Fibroblast of lung (primary cell): ENCODE data around the gene SLC4A5.

ENCODE experiments used
- EZH2 ChIP-seq: IDR thresholded peaks from 2 replicates; pipeline ENCODE4 v1.5.1; 2012; ENCODE audit warnings: low read length, control low read depth, mild to moderate bottlenecking; ENCODE audit errors: missing control alignments
- TF ChIP-seq, protein P1 (sequence below), 2 donors: IDR thresholded peaks in 1 of 2; conservative IDR thresholded peaks in 1 of 2; 1 replicate in 1 of 2; 2 replicates in 1 of 2; pipeline ENCODE4 v1.5.1; 2011 to 2012; ENCODE audit warnings: low read length in 2 of 2, control low read depth in 1 of 2, inconsistent platforms in 1 of 2, low read depth in 1 of 2, mild to moderate bottlenecking in 1 of 2

DNA sequence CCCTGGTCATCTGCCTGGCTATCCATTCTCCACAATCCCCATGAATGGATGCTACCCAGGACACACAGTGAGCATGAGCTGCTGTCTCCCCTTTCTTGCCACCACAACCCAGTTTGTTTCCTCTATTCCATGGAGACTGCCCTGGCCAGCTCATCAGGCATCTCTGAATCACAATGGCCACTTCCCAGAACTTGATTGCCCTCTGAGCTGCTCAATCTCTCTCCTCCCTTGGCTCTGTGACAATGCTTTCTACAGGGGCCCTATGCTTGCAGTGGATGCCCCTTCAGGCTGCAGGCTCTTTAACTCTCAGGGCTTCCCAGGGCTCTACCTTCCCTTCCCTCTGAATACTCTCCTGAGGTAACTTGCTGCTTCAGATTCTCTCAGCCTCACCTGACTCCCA lies 14.4 kb upstream of the SLC4A5 start:
- TF ChIP-seq, protein P1, sequence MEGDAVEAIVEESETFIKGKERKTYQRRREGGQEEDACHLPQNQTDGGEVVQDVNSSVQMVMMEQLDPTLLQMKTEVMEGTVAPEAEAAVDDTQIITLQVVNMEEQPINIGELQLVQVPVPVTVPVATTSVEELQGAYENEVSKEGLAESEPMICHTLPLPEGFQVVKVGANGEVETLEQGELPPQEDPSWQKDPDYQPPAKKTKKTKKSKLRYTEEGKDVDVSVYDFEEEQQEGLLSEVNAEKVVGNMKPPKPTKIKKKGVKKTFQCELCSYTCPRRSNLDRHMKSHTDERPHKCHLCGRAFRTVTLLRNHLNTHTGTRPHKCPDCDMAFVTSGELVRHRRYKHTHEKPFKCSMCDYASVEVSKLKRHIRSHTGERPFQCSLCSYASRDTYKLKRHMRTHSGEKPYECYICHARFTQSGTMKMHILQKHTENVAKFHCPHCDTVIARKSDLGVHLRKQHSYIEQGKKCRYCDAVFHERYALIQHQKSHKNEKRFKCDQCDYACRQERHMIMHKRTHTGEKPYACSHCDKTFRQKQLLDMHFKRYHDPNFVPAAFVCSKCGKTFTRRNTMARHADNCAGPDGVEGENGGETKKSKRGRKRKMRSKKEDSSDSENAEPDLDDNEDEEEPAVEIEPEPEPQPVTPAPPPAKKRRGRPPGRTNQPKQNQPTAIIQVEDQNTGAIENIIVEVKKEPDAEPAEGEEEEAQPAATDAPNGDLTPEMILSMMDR (conservative IDR thresholded peaks at IDR 0.05 in 1 of 2, IDR thresholded peaks at IDR 0.05 in 1 of 2; ENCODE audit: low read depth in 1 of 2, low read length in 2 of 2): no peak
- TF ChIP-seq EZH2: no peak
